ENCODE measurements around the gene IRF1.

The IRF1 gene

GRCh38 chr5:132477784-132478365 lies 12.7 kb downstream of the IRF1 start:
- TF ChIP-seq, protein P1, sequence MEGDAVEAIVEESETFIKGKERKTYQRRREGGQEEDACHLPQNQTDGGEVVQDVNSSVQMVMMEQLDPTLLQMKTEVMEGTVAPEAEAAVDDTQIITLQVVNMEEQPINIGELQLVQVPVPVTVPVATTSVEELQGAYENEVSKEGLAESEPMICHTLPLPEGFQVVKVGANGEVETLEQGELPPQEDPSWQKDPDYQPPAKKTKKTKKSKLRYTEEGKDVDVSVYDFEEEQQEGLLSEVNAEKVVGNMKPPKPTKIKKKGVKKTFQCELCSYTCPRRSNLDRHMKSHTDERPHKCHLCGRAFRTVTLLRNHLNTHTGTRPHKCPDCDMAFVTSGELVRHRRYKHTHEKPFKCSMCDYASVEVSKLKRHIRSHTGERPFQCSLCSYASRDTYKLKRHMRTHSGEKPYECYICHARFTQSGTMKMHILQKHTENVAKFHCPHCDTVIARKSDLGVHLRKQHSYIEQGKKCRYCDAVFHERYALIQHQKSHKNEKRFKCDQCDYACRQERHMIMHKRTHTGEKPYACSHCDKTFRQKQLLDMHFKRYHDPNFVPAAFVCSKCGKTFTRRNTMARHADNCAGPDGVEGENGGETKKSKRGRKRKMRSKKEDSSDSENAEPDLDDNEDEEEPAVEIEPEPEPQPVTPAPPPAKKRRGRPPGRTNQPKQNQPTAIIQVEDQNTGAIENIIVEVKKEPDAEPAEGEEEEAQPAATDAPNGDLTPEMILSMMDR (IDR thresholded peaks at IDR 0.05; ENCODE audit: extremely low read depth, missing control alignments) = no peak
- DNase-seq (ENCODE audit: low spot score) = no peak

DNA sequence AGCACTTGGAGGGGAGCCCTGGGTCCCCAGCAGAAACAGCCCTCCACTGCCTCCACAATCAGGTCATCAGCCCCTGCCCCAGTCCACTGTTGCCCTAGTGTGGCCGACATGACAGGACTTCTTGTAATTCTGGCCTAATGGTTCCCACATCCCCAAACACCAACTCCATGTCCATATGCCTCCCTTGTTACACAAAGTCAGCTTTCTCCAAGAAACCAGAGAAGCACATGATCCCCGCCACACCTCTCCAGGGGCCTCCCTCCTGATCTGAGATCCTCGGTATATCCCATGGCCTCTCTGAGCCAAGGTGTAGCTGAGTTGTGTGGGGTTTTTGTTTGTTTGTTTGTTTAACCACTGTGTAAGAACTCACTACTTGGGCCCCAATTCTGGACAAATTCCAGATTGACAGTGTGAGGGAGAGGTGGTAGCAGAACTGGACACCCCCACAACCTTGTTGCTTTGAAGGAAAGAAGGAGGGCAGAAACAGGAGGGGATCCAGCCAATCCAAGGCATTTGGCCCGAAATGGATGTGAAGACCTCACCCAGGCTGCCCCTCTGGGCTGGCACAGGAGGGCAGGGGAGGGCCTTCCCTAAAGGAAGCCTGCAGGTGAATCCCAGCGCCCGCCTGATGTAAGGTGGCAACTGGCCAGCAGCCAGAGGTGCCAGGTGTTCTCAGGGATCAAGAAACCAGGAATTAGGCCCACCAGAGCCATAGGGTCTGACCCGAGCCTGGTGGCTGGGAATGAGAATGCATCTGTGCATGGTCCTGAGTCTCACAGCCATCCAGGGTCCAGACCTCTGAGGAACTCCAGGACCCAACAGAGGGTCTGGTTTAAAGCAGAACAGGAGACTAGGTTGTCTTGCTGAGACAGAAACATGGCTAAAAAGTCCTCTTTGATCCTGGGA lies 13.4 kb downstream of the IRF1 start:
- TF ChIP-seq, protein P1 (IDR thresholded peaks at IDR 0.05; ENCODE audit: extremely low read depth, missing control alignments) = no peak
- DNase-seq (ENCODE audit: low spot score) = no peak

DNA sequence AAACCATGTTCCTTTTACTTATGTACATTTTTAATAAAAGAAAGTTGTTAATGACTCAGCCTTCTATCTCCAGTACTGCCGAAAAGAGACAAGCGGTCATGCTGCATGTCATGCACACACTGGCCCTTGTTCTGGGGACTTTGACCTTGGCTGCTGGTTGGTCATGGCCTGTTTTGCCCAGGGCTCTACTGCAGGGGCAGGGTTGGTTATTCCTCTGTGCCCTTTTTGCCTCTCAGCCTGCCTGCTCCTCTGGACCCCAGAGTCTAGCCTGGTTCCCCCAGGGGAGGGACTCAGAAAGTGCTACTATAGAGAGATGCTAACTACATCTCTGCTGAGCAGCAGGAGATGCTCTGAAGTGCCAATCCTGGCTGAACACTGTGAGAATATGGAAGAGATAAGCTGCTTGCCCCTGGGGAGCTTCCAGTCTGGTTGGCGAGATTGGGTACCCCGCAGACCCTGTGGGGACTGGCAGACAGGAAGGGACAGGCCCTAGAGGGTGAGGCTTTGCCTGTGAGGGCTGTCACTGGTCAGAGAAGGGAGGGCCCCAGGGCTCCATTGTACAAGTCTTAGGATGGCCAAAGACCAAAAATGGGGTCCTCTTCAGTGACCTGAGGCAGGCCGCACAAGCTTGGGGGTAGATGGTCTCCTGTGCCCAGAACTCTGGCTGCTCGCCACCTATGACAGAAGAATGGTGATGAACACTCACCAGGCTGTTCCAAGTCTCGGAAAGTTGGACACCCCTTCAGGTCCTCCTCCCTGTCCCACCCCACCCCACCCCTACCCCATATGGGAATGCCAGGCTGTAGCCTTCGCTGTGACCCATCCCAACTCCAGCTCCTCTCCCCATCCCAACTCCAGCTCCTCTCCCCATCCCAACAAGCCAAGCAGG lies 14.3 kb downstream of the IRF1 start:
- DNase-seq (ENCODE audit: low spot score) = no peak
- TF ChIP-seq, protein P1 (IDR thresholded peaks at IDR 0.05; ENCODE audit: extremely low read depth, missing control alignments) = no peak

DNA sequence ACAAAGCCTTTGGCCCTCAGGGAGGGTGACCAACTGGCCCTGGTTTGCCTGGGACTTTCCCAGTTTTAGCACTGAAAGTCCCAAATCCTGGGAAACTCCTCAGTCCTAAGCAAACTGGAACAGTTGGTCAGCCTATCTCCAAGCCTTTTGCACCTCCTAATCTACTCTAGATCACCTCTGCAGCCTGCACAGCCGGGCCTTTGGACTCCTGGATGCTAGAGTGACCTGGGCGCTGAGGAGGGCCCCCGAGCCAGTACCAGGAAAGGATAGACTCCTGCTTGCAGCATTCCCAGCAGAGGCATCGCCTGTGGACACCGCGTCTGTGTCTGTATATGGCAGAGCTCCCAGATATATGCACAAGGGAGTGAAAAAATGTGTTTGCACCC lies 15.1 kb downstream of the IRF1 start:
- DNase-seq (ENCODE audit: low spot score) = no peak
- TF ChIP-seq, protein P1 (IDR thresholded peaks at IDR 0.05; ENCODE audit: extremely low read depth, missing control alignments) = no peak

GRCh38 chr5:132474881-132475496 lies 15.6 kb downstream of the IRF1 start:
- DNase-seq (ENCODE audit: low spot score) = no peak
- TF ChIP-seq, protein P1 (IDR thresholded peaks at IDR 0.05; ENCODE audit: extremely low read depth, missing control alignments) = no peak

- TF ChIP-seq, protein P1 (IDR thresholded peaks at IDR 0.05; ENCODE audit: extremely low read depth, missing control alignments) = no peak
- DNase-seq (ENCODE audit: low spot score) = no peak
Measured at GRCh38 chr5:132474131-132474723, 16.3 kb downstream of the IRF1 start.

All from GM20000 (cell line).